HG03575 (cell line): ENCODE measurements around the gene NUP62.

Experiments
- ATAC-seq: cut with Tn5 transposase; IDR thresholded peaks from one replicate; pipeline ENCODE4 v1.9.1; 2021; ENCODE audit not compliant: unreplicated experiment, insufficient number of reproducible peaks, low FRiP score; ENCODE audit errors: extremely low read depth

Gene NUP62

GRCh38 chr19:49874503-49875157 is 54.7 kb downstream of the NUP62 start:
- ATAC-seq: no peak

GRCh38 chr19:49873834-49874233 is 55.5 kb downstream of the NUP62 start:
- no peak for ATAC-seq

- no peak for ATAC-seq
These were observed 56.2 kb downstream of the NUP62 start for GRCh38 chr19:49873129-49873521.

- no peak for ATAC-seq
These were observed 56.8 kb downstream of the NUP62 start for GRCh38 chr19:49872245-49873128.

- no peak for ATAC-seq
These were observed 57.8 kb downstream of the NUP62 start for GRCh38 chr19:49871349-49871985.

- no peak for ATAC-seq
These were observed 58.9 kb downstream of the NUP62 start for GRCh38 chr19:49870309-49870901.

- peak; percentile 29 for ATAC-seq
These were observed 59.6 kb downstream of the NUP62 start for GRCh38 chr19:49869484-49870308.

GRCh38 chr19:49869009-49869483 is 60.3 kb downstream of the NUP62 start:
- ATAC-seq: no peak

- ATAC-seq: peak; percentile 35
These were observed 62.1 kb downstream of the NUP62 start, which contains the start of gene PNKP for GRCh38 chr19:49866933-49867782. Gene PNKP (minus strand): TSS chr19:49867576. CDS start chr19:49867204, 372 bp downstream.

GRCh38 chr19:49864890-49865289 is 64.4 kb downstream of the NUP62 start:
- no peak for ATAC-seq

GRCh38 chr19:49863935-49864320 is 65.4 kb downstream of the NUP62 start:
- ATAC-seq: no peak

- no peak for ATAC-seq
These were observed 65.9 kb downstream of the NUP62 start for GRCh38 chr19:49863254-49863934.

- no peak for ATAC-seq
These were observed 66.7 kb downstream of the NUP62 start for GRCh38 chr19:49862391-49863253.

GRCh38 chr19:49861541-49862378 is 67.5 kb downstream of the NUP62 start:
- ATAC-seq: no peak

- ATAC-seq: no peak
These were observed 68.2 kb downstream of the NUP62 start for GRCh38 chr19:49861107-49861506.
